ENCODE measurements around the gene SLC25A30. TPM values are rescaled to one million over a fixed set of nuclear protein-coding genes. Genes with fewer than 3 reads are reported as not detected.

SLC25A30 gene
- total and polyA plus RNA-seq, 2 of the 13 experiments (the other 11 are each of a cell fraction or from before 2014, with no cell fraction given), result 19.6 to 22.5 TPM

- intact Hi-C loops (cut with micrococcal nuclease; ENCODE audit: unreplicated experiment), result no loop called here
- H3K27me3 ChIP-seq (ENCODE audit: control insufficient read depth in 1 of 2, insufficient read depth in 2 of 2, low read length in 2 of 2), result no peaks in the 10 kb centered on the region
- H3K27ac ChIP-seq (ENCODE audit: extremely low read length, insufficient read depth, low read length), result no peak overlapping the region
- WGBS (ENCODE audit: low lambda C conversion rate), result 98% methylated on average over 4 of the region's 4 CpGs
- DNase-seq (ENCODE audit: low spot score), result no peak
- no peak overlapping the region for H3K4me3 ChIP-seq (replicated peaks in 1 of 3; ENCODE audit: insufficient read depth in 1 of 3, low read depth in 2 of 3, low read length in 3 of 3)
- in situ Hi-C loops (cut with HindIII; ENCODE audit: extremely low pct_ligation_motif_present, low pct_unique_long_range_greater_than_20kb), result no loop called here
- no peaks in the 10 kb centered on the region for H3K9me3 ChIP-seq (ENCODE audit: low read length)
- H3K79me2 ChIP-seq (ENCODE audit: insufficient read depth, low read length), result no peaks in the 10 kb centered on the region
- CTCF ChIA-PET (ENCODE audit: low intra/inter-chr PET ratio, low total read pairs), result no interaction called here
- no peak for TF ChIP-seq ZNF674 (CRISPR knock-in tag; IDR thresholded peaks at IDR 0.05; ENCODE audit: low read depth)
- TF ChIP-seq KDM6A (CRISPR knock-in tag; IDR thresholded peaks at IDR 0.05; ENCODE audit: low read depth), result no peak
- no peak for TF ChIP-seq NR2F6 (IDR thresholded peaks at IDR 0.05)
- no peak for TF ChIP-seq NR2F6 (CRISPR knock-in tag; IDR thresholded peaks at IDR 0.05)
- TF ChIP-seq CHCHD3 (CRISPR knock-in tag; IDR thresholded peaks at IDR 0.05), result no peak
- TF ChIP-seq ZNF512B (CRISPR knock-in tag; IDR thresholded peaks at IDR 0.05; ENCODE audit: borderline replicate concordance), result no peak
- no peak for TF ChIP-seq ZNF274 (CRISPR knock-in tag; IDR thresholded peaks at IDR 0.05)
- no peak overlapping the region for H3K9ac ChIP-seq (ENCODE audit: insufficient read depth, low read depth, low read length)
- H3K4me1 ChIP-seq (ENCODE audit: insufficient read depth, low read length), result peaks cover 18% of the 10 kb centered on the region
- peaks cover 2 to 11% of the 10 kb centered on the region in 2 experiments; a peak in 4 of 5 replicates for H3K36me3 ChIP-seq (replicated peaks in 1 of 2; ENCODE audit: control insufficient read depth in 1 of 2, insufficient read depth in 2 of 2, low read length in 2 of 2)
- POLR2A ChIA-PET, result no interaction called here
- H2AFZ ChIP-seq (ENCODE audit: low read length), result no peak overlapping the region
- ATAC-seq, result no peak
- no TSS peak for BruUV-seq (replicated peaks)
- no peak overlapping the region for H3K4me2 ChIP-seq (ENCODE audit: low read depth, low read length)
- no peak for FAIRE-seq
- H4K20me1 ChIP-seq (ENCODE audit: insufficient read depth, low read length), result no peaks in the 10 kb centered on the region
Measured at GRCh38 chr13:45369116-45369515, 49.1 kb downstream of the SLC25A30 start.

GRCh38 chr13:45368571-45368970, 49.6 kb downstream of the SLC25A30 start:
- Histone ChIP-seq H3K4me1 (ENCODE audit: insufficient read depth, low read length) (peaks cover 18% of the 10 kb centered on the region), H3K27ac (ENCODE audit: extremely low read length, insufficient read depth, low read length) (no peak overlapping the region), H3K36me3 (replicated peaks in 1 of 2; ENCODE audit: control insufficient read depth in 1 of 2, insufficient read depth in 2 of 2, low read length in 2 of 2) (peaks cover 2 to 11% of the 10 kb centered on the region in 2 experiments; a peak in 4 of 5 replicates), H2AFZ (ENCODE audit: low read length) (no peak overlapping the region), H3K79me2 (ENCODE audit: insufficient read depth, low read length) (no peaks in the 10 kb centered on the region), H4K20me1 (ENCODE audit: insufficient read depth, low read length) (no peaks in the 10 kb centered on the region), H3K4me3 (replicated peaks in 1 of 3; ENCODE audit: insufficient read depth in 1 of 3, low read depth in 2 of 3, low read length in 3 of 3) (no peak overlapping the region), H3K27me3 (ENCODE audit: control insufficient read depth in 1 of 2, insufficient read depth in 2 of 2, low read length in 2 of 2) (no peaks in the 10 kb centered on the region), H3K9ac (ENCODE audit: insufficient read depth, low read depth, low read length) (no peak overlapping the region), H3K9me3 (ENCODE audit: low read length) (no peaks in the 10 kb centered on the region), H3K4me2 (ENCODE audit: low read depth, low read length) (no peak overlapping the region)
- no TSS peak for BruUV-seq (replicated peaks)
- in situ Hi-C loops (cut with HindIII; ENCODE audit: extremely low pct_ligation_motif_present, low pct_unique_long_range_greater_than_20kb), result no loop called here
- ATAC-seq (no peak), DNase-seq (ENCODE audit: low spot score) (no peak), FAIRE-seq (no peak)
- intact Hi-C loops (cut with micrococcal nuclease; ENCODE audit: unreplicated experiment), result no loop called here
- ChIA-PET POLR2A (no interaction called here), CTCF (ENCODE audit: low intra/inter-chr PET ratio, low total read pairs) (no interaction called here)
- 77% methylated on average over 3 of the region's 3 CpGs for WGBS (ENCODE audit: low lambda C conversion rate)
- no peak for TF ChIP-seq ZNF142 (CRISPR knock-in tag; IDR thresholded peaks at IDR 0.05)
- TF ChIP-seq ZNF143 (CRISPR knock-in tag; IDR thresholded peaks at IDR 0.05), result no peak
- no peak for TF ChIP-seq ZNF570 (CRISPR knock-in tag; IDR thresholded peaks at IDR 0.05; ENCODE audit: borderline replicate concordance)
- no peak for TF ChIP-seq KDM4B (CRISPR knock-in tag; IDR thresholded peaks at IDR 0.05)
- TF ChIP-seq ZNF431 (CRISPR knock-in tag; IDR thresholded peaks at IDR 0.05; ENCODE audit: borderline replicate concordance, low read depth), result no peak

All from HepG2 (cell line).